OCI-LY1 (cell line): ENCODE data around the gene DLG5.

ENCODE experiments used
- EZH2 ChIP-seq: fragments of 200-600 bp; sonication (generic), shearing (Covaris generic); IDR thresholded peaks from 2 replicates; pipeline ENCODE4 v1.8.0; 2017; ENCODE audit warnings: borderline replicate concordance, mixed run types, mild to moderate bottlenecking, antibody characterized with exemption, low read length, moderate library complexity, mixed read lengths
- TF ChIP-seq, protein P1 (sequence below): fragments of 200-600 bp; sonication (generic), shearing (Covaris generic); IDR thresholded peaks from 2 replicates; pipeline ENCODE4 v1.5.1; 2017; ENCODE audit warnings: mild to moderate bottlenecking, antibody characterized with exemption, low read length, moderate library complexity, mixed read lengths

- TF ChIP-seq, protein P1, sequence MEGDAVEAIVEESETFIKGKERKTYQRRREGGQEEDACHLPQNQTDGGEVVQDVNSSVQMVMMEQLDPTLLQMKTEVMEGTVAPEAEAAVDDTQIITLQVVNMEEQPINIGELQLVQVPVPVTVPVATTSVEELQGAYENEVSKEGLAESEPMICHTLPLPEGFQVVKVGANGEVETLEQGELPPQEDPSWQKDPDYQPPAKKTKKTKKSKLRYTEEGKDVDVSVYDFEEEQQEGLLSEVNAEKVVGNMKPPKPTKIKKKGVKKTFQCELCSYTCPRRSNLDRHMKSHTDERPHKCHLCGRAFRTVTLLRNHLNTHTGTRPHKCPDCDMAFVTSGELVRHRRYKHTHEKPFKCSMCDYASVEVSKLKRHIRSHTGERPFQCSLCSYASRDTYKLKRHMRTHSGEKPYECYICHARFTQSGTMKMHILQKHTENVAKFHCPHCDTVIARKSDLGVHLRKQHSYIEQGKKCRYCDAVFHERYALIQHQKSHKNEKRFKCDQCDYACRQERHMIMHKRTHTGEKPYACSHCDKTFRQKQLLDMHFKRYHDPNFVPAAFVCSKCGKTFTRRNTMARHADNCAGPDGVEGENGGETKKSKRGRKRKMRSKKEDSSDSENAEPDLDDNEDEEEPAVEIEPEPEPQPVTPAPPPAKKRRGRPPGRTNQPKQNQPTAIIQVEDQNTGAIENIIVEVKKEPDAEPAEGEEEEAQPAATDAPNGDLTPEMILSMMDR = no peak
- TF ChIP-seq EZH2 = no peak
Observed at GRCh38 chr10:77905086-77905748, 21.3 kb downstream of the DLG5 start.
